ENCODE data around the gene GRID1.

- no peak for TF ChIP-seq EP300 (IDR thresholded peaks at IDR 0.05; ENCODE audit: low read depth)
- TF ChIP-seq CTCF (IDR thresholded peaks at IDR 0.05), result no peak
- TF ChIP-seq POLR2AphosphoS5 (IDR thresholded peaks at IDR 0.05), result no peak
- no peak for TF ChIP-seq POLR2A (IDR thresholded peaks at IDR 0.05)
Measured at GRCh38 chr10:85915245-85915846, 451.2 kb downstream of the GRID1 start.
